ENCODE measurements around the gene CARS2.
"Not testable (repeated sequence)": the region's sequence is repeated elsewhere in the genome, so short reads cannot be mapped to it uniquely, and the experiment has no call there.

The CARS2 gene

DNA sequence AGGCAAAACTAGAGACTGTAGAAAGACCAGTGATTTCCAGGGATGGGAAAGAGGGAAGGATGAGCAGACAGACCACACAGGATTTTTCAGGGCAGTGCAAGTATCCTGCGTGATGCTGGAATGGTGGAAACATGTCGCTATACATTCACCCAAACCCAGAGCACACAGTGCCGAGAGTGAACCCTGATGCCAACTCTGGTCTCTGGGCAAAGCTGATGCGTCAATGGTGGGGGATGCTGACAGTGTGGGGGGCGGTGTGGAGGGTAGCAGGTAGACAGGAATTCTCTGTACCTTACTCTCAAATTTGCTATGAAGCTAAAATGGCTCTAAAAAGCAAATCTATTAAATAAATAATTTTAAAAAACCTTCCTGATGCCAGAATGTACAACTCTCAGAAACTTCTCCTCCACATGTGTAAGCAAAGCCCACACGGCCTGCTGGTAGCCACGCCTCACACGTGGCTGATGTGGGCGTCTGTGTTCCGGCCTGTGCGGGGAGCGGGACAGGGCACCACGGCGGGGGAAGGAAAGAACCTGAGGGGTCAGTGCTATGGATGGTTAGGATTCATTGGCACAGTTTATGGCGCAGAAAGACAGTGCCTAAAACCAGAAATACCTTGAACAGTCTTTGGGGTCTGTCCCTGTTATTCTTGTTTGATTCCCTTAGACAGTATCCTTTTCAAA lies 23.9 kb downstream of the CARS2 start:
- no peak for DNase-seq

GRCh38 chr13:110680852-110681251 lies 25.1 kb downstream of the CARS2 start:
- DNase-seq, result no peak

DNA sequence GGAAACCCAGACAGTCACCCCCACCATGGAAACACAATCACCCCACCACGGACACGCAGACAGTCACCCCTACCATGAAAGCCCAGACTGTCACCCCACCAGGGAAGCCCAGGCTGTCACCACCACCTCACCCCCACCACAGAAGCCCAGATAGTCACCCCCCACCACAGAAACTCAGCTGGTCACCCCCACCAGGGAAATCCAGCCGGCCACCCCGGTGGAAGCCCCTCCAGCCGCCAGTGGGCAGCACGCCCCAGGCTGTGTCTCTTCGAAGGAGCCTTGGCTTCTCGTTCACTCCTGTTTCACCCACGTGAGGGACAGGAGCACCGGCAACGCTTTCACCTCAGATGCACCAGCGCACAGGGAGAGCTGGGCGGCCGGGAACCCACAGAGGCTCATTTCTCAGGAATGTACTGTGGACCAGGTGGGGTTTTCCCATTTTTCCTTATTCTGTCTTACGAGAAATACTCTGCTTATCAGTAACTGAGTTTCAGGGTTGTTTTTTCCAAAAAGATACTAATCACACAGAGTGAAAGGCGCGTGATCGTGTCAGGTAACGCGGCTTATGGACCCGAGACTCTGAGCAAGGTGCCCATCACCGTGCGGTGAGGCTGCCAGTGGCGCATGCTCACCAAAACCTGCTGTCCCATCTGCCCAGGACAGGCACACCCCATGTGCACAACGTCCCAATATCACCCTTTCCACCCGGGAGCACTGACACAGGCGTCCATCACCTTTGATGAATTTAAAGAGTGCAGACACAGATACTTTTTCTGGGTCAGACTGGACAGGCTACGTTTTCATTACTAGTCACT lies 28.0 kb downstream of the CARS2 start:
- no peak for DNase-seq

GRCh38 chr13:110676595-110677587 lies 29.0 kb downstream of the CARS2 start:
- no peak for DNase-seq

GRCh38 chr13:110669814-110670213 lies 36.1 kb downstream of the CARS2 start:
- not testable (repeated sequence) for DNase-seq

DNA sequence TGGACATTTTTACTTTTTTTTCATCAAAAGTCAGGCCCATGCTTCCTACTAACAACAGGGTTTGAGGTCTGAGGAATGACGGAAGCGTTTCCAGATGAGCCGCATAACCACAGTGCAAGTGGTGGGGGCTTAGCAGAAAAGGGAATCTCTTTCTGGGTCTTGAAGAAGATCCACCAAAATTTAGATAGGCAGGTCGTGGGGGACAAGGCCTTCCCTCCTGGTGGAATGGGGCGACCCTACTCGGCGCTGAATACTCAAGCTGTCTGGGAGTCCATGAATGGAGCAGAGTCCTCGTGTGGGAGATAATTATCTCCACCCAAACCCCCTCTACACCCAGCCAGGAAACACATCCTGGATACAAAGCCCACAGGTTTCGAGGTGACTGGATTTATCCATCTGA lies 36.9 kb downstream of the CARS2 start:
- DNase-seq, result no peak

DNA sequence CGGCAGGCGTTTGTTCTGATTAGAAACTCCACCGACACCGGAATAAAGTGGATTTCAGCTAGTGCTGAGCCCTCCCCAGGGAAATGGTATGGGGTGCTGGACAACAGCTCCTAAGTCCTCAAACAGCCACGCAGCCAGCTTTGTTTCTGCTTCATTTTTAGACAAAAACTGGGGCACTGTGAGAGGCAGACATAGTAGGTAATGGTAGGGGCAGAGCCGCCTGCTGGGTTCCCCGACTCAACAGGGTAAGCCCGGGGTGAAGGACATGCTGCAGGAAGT lies 39.7 kb downstream of the CARS2 start:
- DNase-seq, result no peak

DNA sequence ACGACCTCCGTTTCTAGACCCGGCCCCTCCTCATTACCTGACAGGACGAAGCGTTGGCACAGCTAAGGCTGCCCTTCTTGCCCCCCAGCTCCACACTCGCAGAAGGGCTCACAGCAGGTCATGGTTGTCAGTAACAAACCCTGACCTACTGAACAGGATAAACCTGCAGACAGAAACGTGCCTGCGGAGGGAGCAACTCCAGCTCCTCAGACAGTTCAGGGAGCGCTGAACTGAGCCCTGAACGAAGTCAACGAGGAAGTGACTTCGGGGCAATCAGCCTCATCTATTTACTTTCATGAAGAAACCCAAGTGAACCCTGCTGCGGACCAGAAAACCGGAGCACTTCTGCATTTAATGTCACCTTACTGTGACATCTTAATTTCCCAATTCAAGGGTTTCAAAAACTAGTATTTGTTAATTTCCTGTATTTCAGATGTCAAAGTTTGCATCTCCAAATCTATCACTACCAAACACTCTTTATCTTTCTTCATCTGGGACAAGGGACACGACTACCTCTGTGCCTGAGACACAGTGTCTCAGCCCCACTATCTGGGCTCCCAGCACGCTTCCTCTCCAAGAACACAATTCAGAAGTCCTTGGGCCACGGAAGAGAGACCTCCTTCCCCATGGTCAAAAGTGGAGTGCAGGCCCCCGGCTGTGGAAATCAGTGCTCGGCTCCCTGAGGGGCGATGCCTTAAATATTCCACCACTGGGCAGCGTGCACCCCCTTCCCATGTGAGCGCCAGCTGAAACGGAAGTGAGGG lies 40.2 kb downstream of the CARS2 start:
- no peak for DNase-seq

DNA sequence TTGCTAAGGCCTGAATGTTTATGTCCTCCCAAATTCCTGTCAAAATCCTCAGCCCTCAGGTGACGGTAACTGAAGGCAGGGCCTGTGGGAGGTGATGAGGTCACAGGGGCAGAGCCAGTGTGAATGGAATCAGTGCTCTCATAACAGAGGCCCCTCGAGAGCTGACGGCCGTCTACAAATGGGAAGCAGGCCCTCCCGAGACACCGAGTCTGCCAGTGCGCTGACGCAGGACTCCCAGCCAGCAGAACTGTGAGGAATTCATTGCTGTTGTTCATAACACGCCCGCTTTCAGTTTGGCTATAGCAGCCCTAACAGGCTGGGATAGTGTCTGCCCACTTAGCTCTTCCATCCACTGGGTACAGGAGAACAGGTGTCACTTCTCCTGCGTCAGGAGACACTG lies 41.2 kb downstream of the CARS2 start:
- DNase-seq, result no peak

- no peak for DNase-seq
Observed at GRCh38 chr13:110664041-110664440, 41.9 kb downstream of the CARS2 start.

- no peak for DNase-seq
Observed at GRCh38 chr13:110663491-110663890, 42.4 kb downstream of the CARS2 start.

- no peak for DNase-seq
Observed at GRCh38 chr13:110662777-110663443, 43.0 kb downstream of the CARS2 start.

GRCh38 chr13:110662091-110662490 lies 43.8 kb downstream of the CARS2 start:
- DNase-seq, result no peak

GRCh38 chr13:110661256-110661655 lies 44.7 kb downstream of the CARS2 start:
- DNase-seq, result no peak

DNA sequence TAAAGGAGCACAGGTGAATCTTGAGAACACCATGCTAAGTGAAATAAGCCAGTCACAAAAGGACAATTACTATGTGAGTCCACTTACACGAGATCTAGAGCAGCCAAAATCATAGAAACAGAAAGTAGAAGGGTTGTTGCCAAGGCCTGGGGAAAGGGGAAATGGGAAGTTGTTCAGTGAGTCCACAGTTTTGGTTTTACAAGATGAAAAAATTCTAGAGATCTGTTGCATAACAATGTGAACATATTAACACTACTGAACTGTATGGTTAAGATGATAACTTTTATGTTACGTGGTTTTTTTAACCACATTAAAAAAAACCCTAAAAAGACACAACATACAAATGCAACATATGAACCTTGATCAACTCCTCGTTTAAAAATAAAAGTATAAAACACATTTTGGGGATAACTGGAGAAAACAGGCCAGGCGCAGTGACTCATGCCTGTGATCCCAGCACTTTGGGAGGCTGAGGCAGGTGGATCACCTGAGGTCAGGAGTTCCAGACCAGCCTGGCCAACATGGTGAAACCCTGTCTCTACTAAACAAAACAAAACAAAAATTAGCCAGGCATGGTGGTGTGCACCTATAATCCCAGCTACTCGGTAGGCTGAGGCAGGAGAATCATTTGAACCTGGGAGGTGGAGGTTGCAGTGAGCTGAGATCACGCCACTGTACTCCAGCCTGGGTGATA lies 47.6 kb downstream of the CARS2 start:
- DNase-seq, result not testable (repeated sequence)

DNA sequence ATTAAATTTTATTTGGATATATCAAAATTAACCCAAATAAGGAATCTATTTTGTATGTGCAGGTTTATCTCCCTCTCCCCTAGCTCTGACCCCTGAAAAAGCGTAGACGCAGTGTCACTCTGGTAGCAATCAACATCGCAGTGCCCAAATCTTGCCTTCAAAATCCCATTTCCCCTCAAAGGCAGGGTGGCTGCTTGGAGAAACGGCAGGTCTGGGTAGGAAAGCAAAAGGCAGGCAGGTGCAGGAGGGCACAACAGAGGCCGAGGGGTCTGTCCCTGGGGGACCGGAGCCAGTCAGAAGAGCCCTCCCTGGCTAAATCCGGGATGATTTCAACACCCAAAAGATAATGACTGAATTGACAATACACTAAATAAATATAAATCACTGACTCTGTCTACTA lies 48.7 kb downstream of the CARS2 start:
- DNase-seq, result no peak

GRCh38 chr13:110653851-110654250 lies 52.1 kb downstream of the CARS2 start:
- no peak for DNase-seq

- DNase-seq, result no peak
Observed at GRCh38 chr13:110653271-110653670, 52.6 kb downstream of the CARS2 start.

- no peak for DNase-seq
Observed at GRCh38 chr13:110652764-110653163, 53.2 kb downstream of the CARS2 start.

GRCh38 chr13:110652231-110652730 lies 53.6 kb downstream of the CARS2 start:
- no peak for DNase-seq

GRCh38 chr13:110651726-110652230 lies 54.1 kb downstream of the CARS2 start:
- DNase-seq, result no peak
